ENCODE data around the gene CTNNA1.

The CTNNA1 gene

GRCh38 chr5:138972230-138972629, 219.0 kb downstream of the CTNNA1 start:
- H3K4me3 Mint-ChIP-seq: no peak overlapping the region
- H3K9me3 Mint-ChIP-seq: no peaks in the 10 kb centered on the region
- no peaks in the 10 kb centered on the region for H3K36me3 Mint-ChIP-seq (ENCODE audit: insufficient read depth)
- H3K4me1 Mint-ChIP-seq (ENCODE audit: low read depth in 2 of 2): peaks cover 0 to 2% of the 10 kb centered on the region in 2 donors
- ATAC-seq (replicated peaks) (no peak), DNase-seq (no peak)
- no peaks in the 10 kb centered on the region for H3K27me3 Mint-ChIP-seq
- H3K27ac Mint-ChIP-seq: no peak overlapping the region

- H3K9me3 Mint-ChIP-seq: no peaks in the 10 kb centered on the region
- no peaks in the 10 kb centered on the region for H3K27me3 Mint-ChIP-seq
- no peaks in the 10 kb centered on the region for H3K36me3 Mint-ChIP-seq (ENCODE audit: insufficient read depth)
- H3K4me3 Mint-ChIP-seq: no peak overlapping the region
- ATAC-seq (replicated peaks): no peak
- peaks cover 0 to 2% of the 10 kb centered on the region in 2 donors for H3K4me1 Mint-ChIP-seq (ENCODE audit: low read depth in 2 of 2)
- H3K27ac Mint-ChIP-seq: no peak overlapping the region
- no peak for DNase-seq
Measured at GRCh38 chr5:138972836-138973235, 219.6 kb downstream of the CTNNA1 start.

- H3K4me3 Mint-ChIP-seq: no peak overlapping the region
- peaks cover 0 to 3% of the 10 kb centered on the region in 2 donors for H3K4me1 Mint-ChIP-seq (ENCODE audit: low read depth in 2 of 2)
- H3K9me3 Mint-ChIP-seq: no peaks in the 10 kb centered on the region
- no peaks in the 10 kb centered on the region for H3K36me3 Mint-ChIP-seq (ENCODE audit: insufficient read depth)
- no peaks in the 10 kb centered on the region for H3K27me3 Mint-ChIP-seq
- H3K27ac Mint-ChIP-seq: no peak overlapping the region
- DNase-seq (no peak), ATAC-seq (replicated peaks) (no peak)
Measured at GRCh38 chr5:138974227-138975063, 221.2 kb downstream of the CTNNA1 start.

GRCh38 chr5:138975098-138975847, 222.0 kb downstream of the CTNNA1 start:
- peaks cover 8 to 11% of the 10 kb centered on the region in 2 donors for H3K4me1 Mint-ChIP-seq (ENCODE audit: low read depth in 2 of 2)
- H3K4me3 Mint-ChIP-seq: no peak overlapping the region
- no peaks in the 10 kb centered on the region for H3K27me3 Mint-ChIP-seq
- H3K36me3 Mint-ChIP-seq (ENCODE audit: insufficient read depth): no peaks in the 10 kb centered on the region
- DNase-seq (no peak), ATAC-seq (replicated peaks) (no peak)
- no peak overlapping the region for H3K27ac Mint-ChIP-seq
- H3K9me3 Mint-ChIP-seq: no peaks in the 10 kb centered on the region

- ATAC-seq (replicated peaks) (no peak), DNase-seq (no peak)
- H3K27ac Mint-ChIP-seq: no peak overlapping the region
- peaks cover 30 to 36% of the 10 kb centered on the region in 2 donors for H3K4me1 Mint-ChIP-seq (ENCODE audit: low read depth in 2 of 2)
- no peaks in the 10 kb centered on the region for H3K9me3 Mint-ChIP-seq
- H3K36me3 Mint-ChIP-seq (ENCODE audit: insufficient read depth): peaks cover 1% of the 10 kb centered on the region
- no peak overlapping the region for H3K4me3 Mint-ChIP-seq
- no peaks in the 10 kb centered on the region for H3K27me3 Mint-ChIP-seq
Measured at GRCh38 chr5:138978080-138978479, 224.9 kb downstream of the CTNNA1 start.

GRCh38 chr5:138978581-138978980, 225.4 kb downstream of the CTNNA1 start:
- H3K9me3 Mint-ChIP-seq: no peaks in the 10 kb centered on the region
- no peaks in the 10 kb centered on the region for H3K27me3 Mint-ChIP-seq
- peaks cover 30 to 36% of the 10 kb centered on the region in 2 donors for H3K4me1 Mint-ChIP-seq (ENCODE audit: low read depth in 2 of 2)
- no peak overlapping the region for H3K4me3 Mint-ChIP-seq
- DNase-seq: no peak
- no peak overlapping the region for H3K27ac Mint-ChIP-seq
- ATAC-seq (replicated peaks): no peak
- peaks cover 3% of the 10 kb centered on the region for H3K36me3 Mint-ChIP-seq (ENCODE audit: insufficient read depth)

- Mint-ChIP-seq H3K4me3 (peak overlapping the region; percentile 69 to 70), H3K9me3 (no peaks in the 10 kb centered on the region), H3K4me1 (ENCODE audit: low read depth in 2 of 2) (peaks cover 30 to 36% of the 10 kb centered on the region in 2 donors), H3K27ac (peak overlapping the region; percentile 69 to 83), H3K36me3 (ENCODE audit: insufficient read depth) (peaks cover 3% of the 10 kb centered on the region), H3K27me3 (no peaks in the 10 kb centered on the region)
- DNase-seq: peak; percentile 8 to 30 (median 15)
- ATAC-seq (replicated peaks): peak; percentile 79
Measured at GRCh38 chr5:138979684-138980280, 226.6 kb downstream of the CTNNA1 start.

GRCh38 chr5:138980441-138980840, 227.2 kb downstream of the CTNNA1 start:
- Mint-ChIP-seq H3K4me1 (ENCODE audit: low read depth in 2 of 2) (peaks cover 34 to 36% of the 10 kb centered on the region in 2 donors), H3K27ac (peak overlapping the region in 1 of 2 donors; percentile 69), H3K9me3 (no peaks in the 10 kb centered on the region), H3K4me3 (peak overlapping the region; percentile 69 to 70), H3K27me3 (no peaks in the 10 kb centered on the region), H3K36me3 (ENCODE audit: insufficient read depth) (peaks cover 3% of the 10 kb centered on the region)
- ATAC-seq (replicated peaks): no peak
- no peak for DNase-seq

- no peaks in the 10 kb centered on the region for H3K27me3 Mint-ChIP-seq
- ATAC-seq (replicated peaks) (no peak), DNase-seq (no peak)
- no peaks in the 10 kb centered on the region for H3K9me3 Mint-ChIP-seq
- H3K4me3 Mint-ChIP-seq: peak overlapping the region; percentile 69 to 70
- H3K27ac Mint-ChIP-seq: peak overlapping the region in 1 of 2 donors; percentile 69
- H3K4me1 Mint-ChIP-seq (ENCODE audit: low read depth in 2 of 2): peaks cover 34 to 36% of the 10 kb centered on the region in 2 donors
- peaks cover 3% of the 10 kb centered on the region for H3K36me3 Mint-ChIP-seq (ENCODE audit: insufficient read depth)
Measured at GRCh38 chr5:138981131-138981530, 227.9 kb downstream of the CTNNA1 start.

- Mint-ChIP-seq H3K27me3 (no peaks in the 10 kb centered on the region), H3K4me1 (ENCODE audit: low read depth in 2 of 2) (peaks cover 34 to 36% of the 10 kb centered on the region in 2 donors), H3K4me3 (peak overlapping the region; percentile 22 to 43), H3K36me3 (ENCODE audit: insufficient read depth) (peaks cover 3% of the 10 kb centered on the region), H3K9me3 (no peaks in the 10 kb centered on the region), H3K27ac (peak overlapping the region in 1 of 2 donors; percentile 69)
- ATAC-seq (replicated peaks) (peak; percentile 61), DNase-seq (peak in 1 of 3 experiments; percentile 10)
Measured at GRCh38 chr5:138981586-138981985, 228.4 kb downstream of the CTNNA1 start.

GRCh38 chr5:138983984-138984383, 230.8 kb downstream of the CTNNA1 start:
- ATAC-seq (replicated peaks) (no peak), DNase-seq (no peak)
- Mint-ChIP-seq H3K4me3 (no peak overlapping the region), H3K4me1 (ENCODE audit: low read depth in 2 of 2) (peaks cover 34 to 36% of the 10 kb centered on the region in 2 donors), H3K27me3 (no peaks in the 10 kb centered on the region), H3K27ac (no peak overlapping the region), H3K36me3 (ENCODE audit: insufficient read depth) (peaks cover 3% of the 10 kb centered on the region), H3K9me3 (no peaks in the 10 kb centered on the region)

Measured in effector memory CD8-positive, alpha-beta T cell (primary cell).